Urothelium cell line (cell line): ENCODE data around the gene ARL14EPL.

Experiments used
- DNase-seq: peaks from one replicate; pipeline ENCODE4 v3.0.0; 2011; ENCODE audit warnings: low spot score, mixed read lengths
- FAIRE-seq: peaks from 2 replicates; lab custom pipeline; 2011; peaks lifted over from hg19 to GRCh38; lab: Jason Lieb, UNC

Gene ARL14EPL

DNA sequence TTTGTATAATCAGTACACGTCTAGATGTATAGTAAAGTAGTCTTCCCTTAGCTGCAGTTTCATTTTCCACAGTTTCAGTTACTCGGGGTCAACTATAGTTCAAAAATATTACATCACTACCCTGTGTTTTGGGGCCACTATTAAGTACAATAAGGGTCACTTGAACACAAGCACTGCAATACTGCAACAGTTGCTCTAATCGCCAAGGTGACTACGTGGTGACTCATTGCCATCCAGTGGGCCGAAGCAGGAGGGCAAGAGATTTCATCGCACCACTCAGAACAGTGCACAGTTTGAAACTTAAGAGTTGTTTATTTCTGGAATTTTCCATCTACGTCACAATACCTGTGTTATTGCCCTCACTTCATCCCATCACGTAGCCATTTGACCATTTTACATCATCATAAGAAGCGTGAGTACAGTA is at the start of gene ARL14EPL:
TSS of gene ARL14EPL (plus strand) at position 379 of the 424 bp plus-strand sequence. CDS start 18,994 bp downstream, outside the sequence.
- peak; percentile 75 for DNase-seq
- FAIRE-seq, result peak; percentile 94

DNA sequence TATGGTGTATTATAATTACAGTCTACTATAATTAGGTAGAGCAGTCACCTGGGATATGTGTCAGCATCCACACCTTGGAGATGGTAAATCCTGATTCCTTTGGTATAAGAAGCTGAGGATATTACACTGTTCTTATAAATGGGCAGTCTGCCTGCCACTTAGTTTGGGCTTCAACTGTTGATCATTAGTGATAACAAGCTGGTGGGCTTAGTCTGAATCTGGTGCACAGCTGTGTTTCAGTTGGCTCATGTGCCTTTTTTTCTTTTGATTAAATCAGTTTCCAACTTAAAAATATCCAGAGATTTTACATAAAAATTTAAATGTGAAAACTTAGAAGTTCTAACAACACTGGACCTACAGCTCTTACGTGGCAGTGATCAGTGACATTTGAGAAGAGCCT is 48.8 kb upstream of the ARL14EPL start:
- no peak for DNase-seq
- no peak for FAIRE-seq

DNA sequence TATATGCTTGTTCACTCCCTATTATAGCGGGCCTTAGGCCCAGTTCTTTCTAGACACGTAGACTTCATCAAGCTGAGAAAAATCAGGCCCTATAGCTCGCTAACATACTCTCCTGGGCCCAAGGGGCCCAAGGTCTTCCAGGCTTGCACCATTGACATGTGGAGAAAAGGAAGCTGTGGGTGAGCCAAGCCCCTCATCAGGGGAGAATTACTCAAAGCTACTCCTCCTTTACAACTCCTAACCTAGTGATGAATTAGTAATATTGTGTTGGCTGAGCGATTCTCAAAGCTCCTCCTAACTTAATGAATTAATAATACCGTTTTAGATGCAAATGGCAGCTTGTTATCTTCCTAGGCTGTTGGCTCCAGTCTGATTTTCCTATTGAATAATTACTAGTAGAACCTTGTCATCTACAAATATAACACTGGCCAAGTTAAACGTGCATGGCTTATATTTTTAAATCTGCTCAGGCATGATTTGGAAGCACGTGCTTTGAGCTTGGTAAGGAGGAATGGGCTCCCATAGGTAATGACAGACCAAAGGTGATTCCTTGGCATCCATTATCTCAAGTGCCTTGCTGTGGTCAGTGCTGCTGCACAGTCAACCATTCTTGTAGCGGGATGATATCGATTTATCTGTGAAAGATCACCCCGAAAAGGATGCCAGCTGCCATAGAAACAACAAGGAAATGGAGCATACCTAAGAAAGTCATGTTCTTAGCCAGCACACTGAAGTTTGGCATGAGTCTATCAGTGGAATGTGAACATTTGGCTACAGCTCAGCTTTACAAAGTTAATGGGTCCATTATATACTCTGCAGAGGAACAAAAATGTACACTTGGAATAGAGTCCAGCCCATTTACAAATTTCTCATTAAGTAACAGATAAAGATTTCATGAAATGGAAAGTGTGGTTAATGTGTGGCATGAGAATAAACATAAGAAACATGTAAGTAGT is 46.2 kb upstream of the ARL14EPL start:
- no peak for DNase-seq
- peak; percentile 70 for FAIRE-seq

DNA sequence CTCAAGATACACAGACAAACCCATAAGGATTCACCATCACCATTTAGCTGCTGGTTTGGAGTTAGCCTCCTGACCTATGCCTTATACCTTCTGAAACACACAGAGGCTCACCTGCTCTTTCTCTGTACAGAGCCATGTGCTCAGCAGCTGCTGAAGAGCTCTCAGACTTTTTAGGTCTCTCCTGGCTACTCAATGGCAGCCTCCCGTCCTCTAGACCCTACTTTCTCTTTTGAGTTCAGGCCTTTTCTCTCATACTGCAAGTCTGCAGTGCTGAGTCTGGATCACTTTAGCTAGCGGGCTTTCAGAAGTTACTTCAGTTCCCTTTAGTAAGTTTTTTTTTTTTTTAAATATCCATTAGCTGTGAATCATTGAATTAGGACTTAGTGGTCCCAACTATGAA is 44.3 kb upstream of the ARL14EPL start:
- FAIRE-seq (no peak), DNase-seq (no peak)

DNA sequence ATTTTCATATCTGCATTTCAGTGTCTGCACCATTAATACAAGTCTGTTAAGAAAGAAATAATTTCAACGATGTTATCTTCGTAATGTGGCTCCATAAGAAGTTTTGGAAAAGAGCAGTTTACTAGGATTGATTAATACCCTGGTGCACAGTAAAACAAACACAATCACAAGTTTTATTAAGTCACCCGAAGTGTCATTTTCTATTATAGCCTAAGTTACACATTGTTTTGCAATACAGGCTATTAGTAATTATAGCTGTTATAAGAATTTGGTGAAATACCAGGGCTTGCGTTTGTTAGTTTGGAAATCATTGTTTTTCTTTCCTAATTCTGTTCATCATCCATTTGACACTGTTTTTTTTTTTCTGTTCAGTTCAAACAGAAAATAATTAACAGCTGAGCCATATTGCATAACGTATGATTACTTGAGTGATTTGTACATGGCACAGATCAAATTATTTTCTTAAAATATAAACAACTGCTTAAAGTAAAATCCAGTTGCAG is 39.4 kb upstream of the ARL14EPL start:
- DNase-seq, result no peak
- no peak for FAIRE-seq

DNA sequence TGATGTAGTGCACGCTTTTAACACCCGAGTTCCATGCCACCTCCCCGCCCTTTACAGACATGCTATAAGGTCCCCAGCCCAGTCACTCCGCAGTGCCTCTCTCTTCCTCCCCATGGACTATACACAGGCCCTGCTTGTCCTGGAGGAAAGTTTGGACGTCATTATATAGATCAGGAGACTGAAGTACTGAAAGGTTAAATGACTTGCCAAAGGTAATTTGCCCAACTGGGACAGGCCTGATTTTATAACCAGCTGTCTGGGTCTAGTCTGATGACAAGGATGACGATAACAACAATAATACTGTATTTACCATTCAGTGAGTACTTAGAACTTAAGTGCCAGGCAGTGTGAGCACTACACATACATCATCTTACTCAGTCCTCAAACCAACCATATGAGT is 36.9 kb upstream of the ARL14EPL start:
- no peak for FAIRE-seq

DNA sequence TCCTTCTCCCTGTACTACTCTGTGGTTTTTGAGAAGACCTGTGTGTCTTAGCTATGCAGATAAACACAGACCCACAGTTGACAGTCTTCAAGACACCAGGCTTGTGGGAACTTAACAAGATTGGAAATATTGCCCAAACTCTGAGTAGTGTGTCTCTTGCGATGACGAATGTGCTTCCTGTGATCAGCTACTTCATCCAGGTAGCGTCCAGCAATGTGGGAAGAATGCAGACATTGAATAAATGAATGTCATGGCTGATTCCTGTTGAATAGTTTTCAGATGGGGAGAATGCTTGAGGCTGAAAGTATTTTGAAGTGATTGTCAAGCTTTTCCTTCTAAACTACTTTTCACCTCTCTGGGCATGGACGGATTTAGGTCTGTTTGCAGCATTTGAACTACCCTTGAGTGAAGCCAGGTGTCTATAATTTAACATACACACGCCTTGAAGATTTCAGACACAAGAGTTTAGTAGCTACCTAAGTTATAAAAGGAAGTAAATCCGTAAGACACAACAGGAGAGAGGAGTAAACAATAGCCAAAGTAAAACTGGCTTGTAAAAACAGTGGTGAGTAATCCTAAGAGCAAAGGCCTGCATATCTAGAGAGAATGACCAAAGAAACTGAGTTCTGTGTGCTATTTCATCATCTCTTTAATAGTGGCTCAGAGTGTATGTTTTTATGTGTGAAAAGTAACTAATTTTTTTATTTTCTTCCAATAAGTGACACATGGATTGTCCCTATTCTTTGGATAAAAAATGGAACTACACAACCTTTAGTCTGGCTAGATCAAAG is 30.0 kb upstream of the ARL14EPL start:
- no peak for FAIRE-seq
- no peak for DNase-seq

More for the DNA sequence above, 36.9 kb upstream of the ARL14EPL start:
- DNase-seq, result no peak

DNA sequence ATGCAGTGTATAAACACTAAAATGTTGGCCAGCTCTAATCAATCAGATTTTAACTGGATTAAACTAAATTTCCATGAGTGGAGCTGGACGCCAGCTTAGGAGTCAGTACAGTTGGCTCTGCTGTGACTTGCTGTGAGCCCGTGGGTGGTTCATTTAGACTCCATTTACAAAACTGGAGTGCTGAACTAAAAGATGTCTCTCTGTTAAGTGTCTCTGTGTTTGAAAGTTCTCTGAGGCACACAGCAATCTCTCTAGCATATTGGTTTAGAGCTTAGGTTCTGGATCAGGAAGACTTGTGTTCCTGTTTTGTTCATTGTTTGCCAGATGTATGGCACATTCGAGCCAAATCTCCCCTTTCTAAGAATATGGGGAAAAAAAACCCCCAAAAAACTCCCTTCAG is 28.0 kb upstream of the ARL14EPL start:
- DNase-seq (no peak), FAIRE-seq (no peak)

DNA sequence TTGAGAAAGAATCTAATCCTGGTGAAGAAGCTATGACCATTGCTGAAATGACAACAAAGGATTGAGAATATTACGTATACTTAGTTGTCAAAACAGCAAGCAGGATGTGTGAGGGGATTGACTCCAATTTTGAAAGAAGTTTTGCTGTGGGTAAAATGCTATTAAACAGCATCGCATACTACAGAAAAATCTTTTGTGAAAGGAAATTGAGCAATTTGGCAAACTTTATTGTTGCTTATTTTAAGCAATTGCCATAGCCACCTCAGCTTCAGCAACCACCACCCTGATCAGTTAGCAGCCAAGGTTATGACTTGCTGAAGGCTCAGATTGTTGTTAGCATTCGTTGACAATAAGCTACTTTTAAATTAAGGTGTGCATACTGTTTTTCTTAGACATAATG is 22.5 kb upstream of the ARL14EPL start:
- DNase-seq (no peak), FAIRE-seq (no peak)

DNA sequence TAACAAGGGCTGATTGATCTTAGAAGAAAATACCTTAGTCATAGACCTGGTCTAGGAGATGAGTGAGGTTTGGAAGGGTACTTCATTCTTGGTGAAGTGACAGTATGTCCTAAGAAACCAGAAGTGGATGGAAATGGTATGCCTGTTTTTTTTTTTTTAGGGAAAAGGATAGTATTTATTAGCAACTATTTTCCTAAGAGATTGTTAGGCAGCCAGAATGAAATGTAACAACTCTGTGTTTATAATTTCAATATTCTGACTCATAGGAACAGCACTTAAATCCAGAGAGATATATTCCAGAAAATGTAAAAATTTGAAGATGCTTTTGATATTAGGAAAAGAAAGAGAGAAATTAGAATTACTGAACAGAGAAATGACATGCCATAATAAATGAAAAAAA is 21.2 kb upstream of the ARL14EPL start:
- FAIRE-seq, result no peak

DNA sequence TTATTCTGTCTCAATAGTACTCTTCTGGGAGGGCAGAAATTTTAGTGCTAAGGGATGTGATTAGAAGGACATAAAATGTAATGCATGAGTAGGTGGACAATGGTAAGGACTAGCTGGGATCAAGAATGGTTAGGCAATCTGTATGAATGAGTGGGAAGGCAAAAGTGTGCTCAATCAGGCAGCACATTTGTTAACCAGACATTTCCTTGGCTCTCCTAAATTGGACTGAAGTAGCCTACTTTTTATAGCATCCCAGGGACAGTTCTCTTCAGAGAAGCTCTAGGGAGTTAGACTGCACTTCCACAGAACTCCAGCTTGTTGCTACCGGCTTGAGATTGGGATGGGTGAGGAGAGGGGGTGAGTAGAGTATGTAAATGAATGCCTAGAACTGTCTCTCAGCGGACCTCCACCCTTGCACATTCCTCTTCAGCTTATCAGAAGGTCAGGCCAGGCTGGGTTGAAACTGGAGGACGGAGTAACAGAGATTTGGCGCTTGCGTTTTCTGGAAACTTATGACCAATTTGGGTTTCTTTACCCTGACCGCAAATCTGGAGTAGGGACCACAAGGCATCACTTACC is 19.0 kb upstream of the ARL14EPL start:
- no peak for DNase-seq
- no peak for FAIRE-seq

More for the DNA sequence above, 21.2 kb upstream of the ARL14EPL start:
- no peak for DNase-seq

DNA sequence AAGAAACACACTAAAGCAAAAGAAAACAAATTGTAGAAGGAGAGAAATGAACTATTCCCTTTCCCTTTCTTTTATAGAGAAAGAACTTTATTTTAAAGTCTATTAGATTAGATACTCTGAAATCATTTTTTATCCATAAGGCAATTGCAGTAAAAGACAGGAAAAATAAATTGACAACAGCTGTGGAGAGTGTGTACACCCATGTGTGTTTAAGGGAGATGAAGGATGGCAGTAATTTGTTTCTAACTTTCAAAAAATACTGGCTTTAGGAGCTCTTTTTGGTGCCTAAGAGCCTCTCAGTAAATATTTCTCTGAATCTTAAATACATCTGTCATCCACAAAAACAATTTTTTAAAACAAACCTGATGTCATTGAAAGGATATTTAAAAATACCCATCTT is 18.3 kb upstream of the ARL14EPL start:
- DNase-seq, result no peak
- FAIRE-seq, result no peak

DNA sequence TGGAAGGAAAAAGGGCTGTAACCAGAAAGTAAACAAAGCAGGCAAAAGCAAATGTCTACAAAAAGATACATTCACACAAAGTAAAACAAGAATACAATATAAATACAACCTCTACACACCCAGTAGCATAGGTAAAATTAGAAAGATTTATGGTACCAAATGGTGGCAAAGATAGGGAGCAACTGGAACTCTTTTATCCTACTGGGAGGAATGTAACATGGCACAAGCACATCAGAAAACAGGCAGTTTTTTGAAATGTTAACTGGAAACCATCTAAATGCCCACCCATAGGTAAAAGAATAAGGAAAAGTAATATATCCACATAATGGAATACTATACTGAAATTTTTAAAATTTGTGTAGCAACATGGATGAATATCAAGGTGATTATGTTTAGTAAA is 8.7 kb upstream of the ARL14EPL start:
- FAIRE-seq (no peak), DNase-seq (no peak)

DNA sequence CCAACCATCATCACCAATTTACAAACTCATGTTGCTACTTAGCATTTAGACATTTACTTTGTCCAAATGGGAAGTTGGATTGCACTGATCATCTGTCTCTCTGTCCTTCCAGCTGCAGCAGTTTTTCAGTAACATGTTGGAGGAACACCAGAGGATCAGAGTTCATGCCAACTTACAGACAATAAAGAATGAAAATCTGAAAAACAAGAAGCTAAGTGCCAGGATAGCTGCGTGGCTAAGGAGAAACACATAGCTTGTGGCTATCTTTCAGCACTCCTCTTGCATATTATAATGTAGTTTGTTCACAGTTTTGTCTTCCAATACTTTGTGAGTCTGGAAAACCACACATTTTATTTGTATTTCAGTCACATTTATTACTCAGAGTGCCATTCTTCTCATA is 6.4 kb upstream of the ARL14EPL start:
- FAIRE-seq (no peak), DNase-seq (no peak)

DNA sequence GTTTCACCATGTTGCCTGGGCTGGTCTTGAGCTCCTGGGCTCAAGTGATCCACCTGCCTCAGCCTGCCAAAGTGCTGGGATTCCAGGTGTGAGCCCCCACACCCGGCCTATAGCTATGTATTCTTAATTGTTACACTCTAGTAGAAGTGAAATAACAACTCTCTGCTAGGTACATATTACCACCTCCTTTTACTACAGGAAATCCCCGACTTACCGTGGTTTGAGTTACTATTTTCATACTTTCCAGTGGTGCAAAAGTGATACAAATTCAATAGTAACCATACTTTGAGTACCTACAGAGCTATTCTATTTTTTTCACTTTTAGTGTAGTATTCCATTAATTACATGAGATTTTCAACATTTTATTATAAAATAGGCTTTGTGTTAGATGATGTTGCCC is 719 bp downstream of the ARL14EPL start:
- no peak for DNase-seq
- no peak for FAIRE-seq

DNA sequence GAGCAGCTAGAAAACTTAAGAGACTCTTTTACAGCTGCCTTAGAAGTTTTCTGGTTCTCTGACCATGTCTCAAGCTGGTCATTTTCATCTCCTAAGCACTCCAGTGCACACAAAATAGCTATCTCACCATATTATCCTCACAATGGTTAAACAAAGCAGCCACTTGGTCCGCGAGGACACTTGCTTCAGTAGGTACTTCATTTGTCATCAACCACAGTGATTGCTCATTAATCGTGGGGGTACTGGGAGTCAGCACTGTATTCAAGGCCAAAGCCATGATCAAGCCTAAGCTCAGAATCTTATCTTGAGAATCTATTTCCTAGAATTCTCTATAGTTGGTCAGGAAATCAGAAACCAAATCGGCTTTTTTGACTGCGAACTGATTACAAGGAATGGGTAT is 2.9 kb downstream of the ARL14EPL start:
- FAIRE-seq (no peak), DNase-seq (no peak)

DNA sequence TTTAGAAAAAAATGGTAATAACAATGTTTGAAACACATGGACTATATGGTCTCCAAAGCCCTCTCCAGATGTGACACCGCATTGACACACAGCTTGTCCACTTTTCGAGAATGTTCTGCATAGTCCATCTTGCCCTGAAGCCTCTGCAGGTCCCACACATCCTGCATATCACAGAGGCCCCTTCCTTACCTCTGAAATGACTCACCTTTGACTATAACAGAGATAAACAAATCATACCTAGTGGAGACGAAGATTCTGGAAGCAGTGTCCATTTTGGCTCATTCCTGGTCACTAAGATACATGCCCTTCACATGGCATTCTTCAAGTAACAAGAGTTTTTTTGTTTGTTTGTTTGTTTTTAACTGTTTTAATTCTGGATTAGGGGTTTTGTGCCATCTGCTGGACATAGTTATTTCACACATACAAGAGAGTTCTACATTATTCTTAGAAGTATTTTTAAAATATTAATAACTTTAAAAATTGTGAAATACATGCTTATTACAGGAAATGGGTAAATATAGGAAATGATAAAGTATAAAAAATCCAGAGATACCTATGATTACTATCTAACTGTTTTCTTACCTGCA is 5.1 kb downstream of the ARL14EPL start:
- DNase-seq (no peak), FAIRE-seq (no peak)

DNA sequence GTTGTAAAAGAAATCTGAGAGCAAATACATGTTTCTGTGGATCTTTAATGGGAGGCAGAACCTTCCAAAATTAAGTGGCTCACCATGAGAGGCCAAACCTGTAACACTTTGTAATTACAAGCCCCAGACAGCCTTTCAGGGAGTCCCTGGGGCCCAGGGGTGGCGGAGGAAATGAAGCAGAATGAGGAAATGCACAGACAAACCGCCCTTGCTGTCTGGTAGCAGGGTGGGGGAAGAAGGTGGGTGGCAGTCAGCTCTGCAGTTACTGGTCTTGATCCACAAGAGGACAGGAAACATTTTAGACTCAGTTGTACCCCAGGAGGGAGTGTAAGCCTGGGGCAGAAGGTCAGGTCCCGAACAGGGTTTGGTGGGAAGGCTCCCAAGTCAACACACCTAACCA is 6.5 kb downstream of the ARL14EPL start:
- no peak for FAIRE-seq
- DNase-seq, result no peak

DNA sequence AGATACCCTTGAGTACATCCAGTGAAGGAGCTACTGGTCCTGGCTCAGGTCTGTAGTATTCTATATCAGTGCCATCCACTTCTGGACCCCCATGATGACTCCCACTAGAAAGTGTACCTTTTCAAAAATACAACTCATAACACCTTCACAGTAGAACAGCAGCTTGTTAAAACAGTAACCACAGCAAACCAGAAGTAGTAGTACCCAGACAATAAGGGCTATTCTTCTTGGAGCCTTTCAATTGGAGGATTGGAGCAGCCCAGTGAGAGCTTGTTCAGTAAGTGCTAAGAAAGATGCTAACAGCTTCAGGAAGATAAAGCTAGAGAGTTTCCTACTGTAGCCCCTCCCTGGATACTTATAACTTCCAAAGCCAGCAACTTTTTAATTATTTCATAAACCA is 10.1 kb downstream of the ARL14EPL start:
- FAIRE-seq, result no peak
- no peak for DNase-seq

DNA sequence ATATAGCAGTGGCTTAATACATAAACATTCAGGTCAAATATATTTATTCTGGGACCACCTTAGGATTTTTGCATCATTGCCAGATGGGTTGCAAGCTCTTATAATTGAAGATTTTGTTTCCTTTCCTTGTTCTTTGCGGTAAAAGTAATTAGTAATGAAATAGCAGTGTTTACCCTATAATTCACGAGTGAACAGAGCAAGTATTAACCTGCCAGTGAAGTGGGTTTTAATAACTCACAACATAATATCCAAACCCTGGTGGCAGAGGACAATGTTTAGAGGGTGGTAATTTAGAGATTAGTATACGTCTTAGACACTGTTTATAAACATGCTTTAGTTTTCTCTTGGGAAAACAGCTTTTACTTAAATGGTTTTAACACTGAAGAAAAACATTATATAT is 11.8 kb downstream of the ARL14EPL start:
- FAIRE-seq, result no peak

DNA sequence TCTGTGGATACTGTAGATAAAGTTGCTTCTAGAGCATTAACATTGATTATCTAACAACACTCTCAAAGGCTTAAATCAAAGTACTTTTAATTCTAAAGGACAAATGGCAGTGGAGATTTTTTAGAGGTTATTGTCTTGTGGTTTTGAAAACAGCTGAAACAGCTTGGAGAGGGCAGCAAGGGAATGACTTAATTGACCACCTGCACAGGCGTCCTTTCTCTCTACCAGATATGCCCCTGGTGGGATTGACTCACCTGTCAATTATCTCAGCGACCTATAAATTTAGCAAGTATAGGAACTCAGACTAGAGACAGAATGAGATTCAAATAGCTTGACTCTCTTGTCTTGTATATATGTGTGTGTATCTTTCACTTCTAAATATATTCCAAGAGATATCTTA is 13.5 kb downstream of the ARL14EPL start:
- FAIRE-seq (no peak), DNase-seq (no peak)

More for the DNA sequence above, 11.8 kb downstream of the ARL14EPL start:
- no peak for DNase-seq
